NCI-H1417 (cell line): Measurements from ENCODE around the gene TMEM178B.

ENCODE experiments used
- DNase-seq, 3 experiments: peaks; one replicate each; lab custom pipeline; 2025; lab: John Stamatoyannopoulos, UW

Gene TMEM178B

GRCh38 chr7:141527076-141527475, 453.2 kb downstream of the TMEM178B start:
- DNase-seq, result no peak

- DNase-seq, result no peak
These were observed 454.5 kb downstream of the TMEM178B start for GRCh38 chr7:141528399-141528798.
